ENCODE measurements around the gene CREBL2.
"Not testable (repeated sequence)": the region's sequence is repeated elsewhere in the genome, so short reads cannot be mapped to it uniquely, and the experiment has no call there.

Gene CREBL2

GRCh38 chr12:12642916-12643315 lies 31.2 kb downstream of the CREBL2 start:
- Histone ChIP-seq H3K36me3 (ENCODE audit: control insufficient read depth, insufficient read depth, low read length) (no peaks in the 10 kb centered on the region), H3K4me2 (ENCODE audit: low read length) (no peak overlapping the region)
- TF ChIP-seq, protein P1, sequence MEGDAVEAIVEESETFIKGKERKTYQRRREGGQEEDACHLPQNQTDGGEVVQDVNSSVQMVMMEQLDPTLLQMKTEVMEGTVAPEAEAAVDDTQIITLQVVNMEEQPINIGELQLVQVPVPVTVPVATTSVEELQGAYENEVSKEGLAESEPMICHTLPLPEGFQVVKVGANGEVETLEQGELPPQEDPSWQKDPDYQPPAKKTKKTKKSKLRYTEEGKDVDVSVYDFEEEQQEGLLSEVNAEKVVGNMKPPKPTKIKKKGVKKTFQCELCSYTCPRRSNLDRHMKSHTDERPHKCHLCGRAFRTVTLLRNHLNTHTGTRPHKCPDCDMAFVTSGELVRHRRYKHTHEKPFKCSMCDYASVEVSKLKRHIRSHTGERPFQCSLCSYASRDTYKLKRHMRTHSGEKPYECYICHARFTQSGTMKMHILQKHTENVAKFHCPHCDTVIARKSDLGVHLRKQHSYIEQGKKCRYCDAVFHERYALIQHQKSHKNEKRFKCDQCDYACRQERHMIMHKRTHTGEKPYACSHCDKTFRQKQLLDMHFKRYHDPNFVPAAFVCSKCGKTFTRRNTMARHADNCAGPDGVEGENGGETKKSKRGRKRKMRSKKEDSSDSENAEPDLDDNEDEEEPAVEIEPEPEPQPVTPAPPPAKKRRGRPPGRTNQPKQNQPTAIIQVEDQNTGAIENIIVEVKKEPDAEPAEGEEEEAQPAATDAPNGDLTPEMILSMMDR (IDR thresholded peaks at IDR 0.05): no peak

DNA sequence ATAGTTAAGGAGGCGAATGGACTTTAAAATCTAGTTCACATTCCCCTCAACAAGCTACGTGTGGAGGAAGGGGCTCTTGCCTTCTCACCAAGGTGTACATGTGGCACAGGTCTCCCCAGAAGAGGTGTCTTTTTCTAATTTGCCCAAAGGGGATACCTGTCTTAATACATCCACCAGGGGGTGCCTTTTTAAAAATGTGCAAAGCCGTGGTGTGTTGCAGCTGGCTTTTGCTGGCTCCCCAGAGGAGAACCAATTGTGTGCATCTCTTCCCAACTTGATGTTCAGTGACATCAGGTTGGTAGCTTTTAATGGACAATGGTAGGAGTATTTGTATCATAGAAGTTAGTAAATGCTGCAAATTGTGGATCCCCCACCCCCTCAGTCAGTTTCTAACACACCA lies 33.8 kb downstream of the CREBL2 start:
- Histone ChIP-seq H2AFZ (no peak overlapping the region), H3K4me2 (ENCODE audit: low read length) (no peak overlapping the region), H3K9me3 (ENCODE audit: control insufficient read depth, low read length) (no peaks in the 10 kb centered on the region), H3K4me3 (ENCODE audit: low read depth, low read length) (no peak overlapping the region), H3K79me2 (no peaks in the 10 kb centered on the region), H3K27me3 (ENCODE audit: control insufficient read depth, insufficient read depth, low read length) (no peaks in the 10 kb centered on the region), H3K4me1 (no peaks in the 10 kb centered on the region), H3K36me3 (ENCODE audit: control insufficient read depth, insufficient read depth, low read length) (no peaks in the 10 kb centered on the region), H3K27ac (no peak overlapping the region), H3K9ac (no peak overlapping the region)
- TF ChIP-seq, protein P1 (IDR thresholded peaks at IDR 0.05): peak; percentile 71

More at GRCh38 chr12:12642916-12643315, 31.2 kb downstream of the CREBL2 start:
- Histone ChIP-seq H3K4me1 (no peaks in the 10 kb centered on the region), H3K9ac (no peak overlapping the region), H2AFZ (no peak overlapping the region), H3K9me3 (ENCODE audit: control insufficient read depth, low read length) (no peaks in the 10 kb centered on the region), H3K27ac (no peak overlapping the region), H3K4me3 (ENCODE audit: low read depth, low read length) (no peak overlapping the region), H3K79me2 (no peaks in the 10 kb centered on the region), H3K27me3 (ENCODE audit: control insufficient read depth, insufficient read depth, low read length) (no peaks in the 10 kb centered on the region)

DNA sequence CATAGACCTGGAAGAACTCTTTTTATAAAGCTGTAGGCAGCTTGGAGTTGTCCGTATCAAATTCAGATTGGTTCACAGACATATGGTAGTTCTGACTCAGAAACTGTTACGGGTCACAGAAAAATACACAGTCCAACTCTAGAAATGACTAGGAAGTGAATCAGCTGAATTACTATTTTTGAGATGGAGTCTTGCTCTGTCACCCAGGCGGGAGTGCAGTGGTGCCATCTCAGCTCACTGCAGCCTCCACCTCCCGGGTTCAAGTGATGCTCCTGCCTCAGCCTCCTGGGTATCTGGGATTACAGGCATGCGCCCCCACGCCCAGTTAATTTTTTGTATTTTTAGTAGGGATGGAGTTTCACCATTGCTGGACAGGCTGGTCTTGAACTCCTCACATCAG lies 34.3 kb downstream of the CREBL2 start:
- H3K27ac ChIP-seq; H3K36me3 ChIP-seq (ENCODE audit: control insufficient read depth, insufficient read depth, low read length); H3K4me1 ChIP-seq; H3K79me2 ChIP-seq; H3K4me3 ChIP-seq (ENCODE audit: low read depth, low read length); H3K9me3 ChIP-seq (ENCODE audit: control insufficient read depth, low read length); H3K9ac ChIP-seq; H2AFZ ChIP-seq; H3K27me3 ChIP-seq (ENCODE audit: control insufficient read depth, insufficient read depth, low read length); H3K4me2 ChIP-seq (ENCODE audit: low read length): not testable (repeated sequence)

- no peaks in the 10 kb centered on the region for H3K36me3 ChIP-seq (ENCODE audit: control insufficient read depth, insufficient read depth, low read length)
- no peaks in the 10 kb centered on the region for H3K4me1 ChIP-seq
- no peaks in the 10 kb centered on the region for H3K27me3 ChIP-seq (ENCODE audit: control insufficient read depth, insufficient read depth, low read length)
- H3K4me2 ChIP-seq (ENCODE audit: low read length): no peak overlapping the region
- H3K9ac ChIP-seq: no peak overlapping the region
- no peak overlapping the region for H3K4me3 ChIP-seq (ENCODE audit: low read depth, low read length)
- TF ChIP-seq, protein P1 (IDR thresholded peaks at IDR 0.05): no peak
- H3K27ac ChIP-seq: no peak overlapping the region
- H3K9me3 ChIP-seq (ENCODE audit: control insufficient read depth, low read length): no peaks in the 10 kb centered on the region
- H3K79me2 ChIP-seq: no peaks in the 10 kb centered on the region
- no peak overlapping the region for H2AFZ ChIP-seq
Observed at GRCh38 chr12:12646483-12647072, 34.9 kb downstream of the CREBL2 start.

DNA sequence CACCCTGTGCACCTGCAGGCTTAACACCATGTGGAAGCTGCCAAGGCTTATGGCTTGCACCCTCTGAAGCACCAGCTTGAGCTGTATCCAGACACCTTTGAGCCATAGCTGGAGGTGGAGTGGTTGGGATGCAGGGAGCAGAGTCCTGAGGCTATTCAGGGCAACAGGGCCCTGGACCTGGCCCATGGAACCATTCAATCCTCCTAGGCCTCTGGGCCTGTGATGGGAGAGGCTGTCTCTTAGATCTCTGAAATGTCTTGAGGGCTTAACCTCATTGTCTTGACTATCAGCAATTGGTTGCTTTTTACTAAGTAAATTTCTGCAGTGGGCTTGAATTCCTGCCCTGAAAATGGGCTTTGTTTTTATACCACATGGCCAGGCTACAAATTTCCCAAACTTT lies 36.6 kb downstream of the CREBL2 start:
- no peaks in the 10 kb centered on the region for H3K36me3 ChIP-seq (ENCODE audit: control insufficient read depth, insufficient read depth, low read length)
- no peak overlapping the region for H3K9ac ChIP-seq
- peaks cover under 1% of the 10 kb centered on the region for H3K79me2 ChIP-seq
- no peak overlapping the region for H3K4me3 ChIP-seq (ENCODE audit: low read depth, low read length)
- TF ChIP-seq, protein P1 (IDR thresholded peaks at IDR 0.05): no peak
- no peak overlapping the region for H3K4me2 ChIP-seq (ENCODE audit: low read length)
- no peak overlapping the region for H3K27ac ChIP-seq
- H3K4me1 ChIP-seq: no peaks in the 10 kb centered on the region
- no peaks in the 10 kb centered on the region for H3K27me3 ChIP-seq (ENCODE audit: control insufficient read depth, insufficient read depth, low read length)
- H2AFZ ChIP-seq: no peak overlapping the region
- no peaks in the 10 kb centered on the region for H3K9me3 ChIP-seq (ENCODE audit: control insufficient read depth, low read length)
